HCT116 (cell line): Measurements from ENCODE around the gene ANO10. TPM values are rescaled to one million over a fixed set of nuclear protein-coding genes. Genes with fewer than 3 reads are reported as not detected.

Experiments
- ATAC-seq: fragments of 200-7000 bp; cut with Tn5 transposase; 2 replicates; pipeline ENCODE4 v1.9.1; 2020; ENCODE audit warnings: mild to moderate bottlenecking, moderate library complexity
- BruUV-seq: library from RNA; stranded (reverse); fragments of 400-500 nt; replicated peaks from 2 replicates; lab custom pipeline; 2021; lab: Mats Ljungman, UMichigan
- CTCF ChIA-PET: fragments of 300-600 bp; sonication (Branson Sonifier 250); formaldehyde crosslinking; loops from one replicate; lab custom pipeline; 2021; ENCODE audit warnings: antibody characterized with exemption; lab: Charles Lee
- POLR2A ChIA-PET: fragments of 300-600, 350-600 bp; sonication (Branson Sonifier 250); formaldehyde crosslinking; loops from one replicate; lab custom pipeline; 2021; ENCODE audit warnings: antibody characterized with exemption; lab: Charles Lee
- RAD21 ChIA-PET, 2 experiments: fragments of 300-600 bp; sonication (Branson Sonifier 250); formaldehyde crosslinking; loops; one replicate each; lab custom pipeline; 2023; ENCODE audit warnings: low total read pairs in 2 of 2; ENCODE audit not compliant: uncharacterized antibody in 2 of 2, unreplicated experiment in 2 of 2, low non-redundant PET in 1 of 2; lab: Charles Lee
- DNase-seq: peaks from one replicate; pipeline ENCODE4 v3.0.0-alpha.2; 2010; ENCODE audit warnings: low read depth, low spot score
- H2AFZ ChIP-seq: fragments of 200-600 bp; shearing (Covaris generic), sonication (generic); 2 replicates; pipeline ENCODE4 v1.6.1; 2017; ENCODE audit warnings: low read depth, mixed run types, mixed read lengths, antibody characterized with exemption, low read length; ENCODE audit not compliant: poor library complexity, severe bottlenecking
- H3K27ac ChIP-seq: 2 replicates; pipeline ENCODE4 v1.5.1; 2012; ENCODE audit warnings: low read depth, low read length
- H3K27me3 ChIP-seq: fragments of 200-600 bp; sonication (generic); 2 replicates; pipeline ENCODE4 v1.6.1; 2016; ENCODE audit warnings: mixed run types, low read length, mixed read lengths; ENCODE audit not compliant: insufficient read depth
- H3K36me3 ChIP-seq, 2 experiments: fragments of 200-500 bp in 1 of 2; fragments of 200-600 bp in 1 of 2; sonication (Bioruptor generic) in 1 of 2; sonication (generic) in 1 of 2; 2 replicates each; pipeline versions ENCODE4 v1.5.1 to v1.6.1; 2014 to 2016; ENCODE audit warnings: low read length in 2 of 2, inconsistent platforms in 1 of 2, mixed read lengths in 1 of 2, mixed run types in 1 of 2; ENCODE audit not compliant: insufficient read depth in 2 of 2, control insufficient read depth in 1 of 2
- H3K4me1 ChIP-seq, 2 experiments: fragments of 200-600 bp in 1 of 2; sonication (generic) in 1 of 2; 2 replicates each; pipeline versions ENCODE4 v1.5.1 to v1.6.1; 2012 to 2017; ENCODE audit warnings: low read length in 2 of 2, inconsistent platforms in 1 of 2, mild to moderate bottlenecking in 1 of 2, mixed read lengths in 1 of 2, mixed run types in 1 of 2, moderate library complexity in 1 of 2; ENCODE audit not compliant: insufficient read depth in 2 of 2, control insufficient read depth in 1 of 2
- H3K4me2 ChIP-seq: fragments of 200-600 bp; sonication (generic); 2 replicates; pipeline ENCODE4 v1.6.1; 2017; ENCODE audit warnings: mixed run types, low read length, mixed read lengths
- H3K4me3 ChIP-seq, 2 experiments: fragments of 200-600 bp in 1 of 2; sonication (generic) in 1 of 2; replicated peaks in 1 of 2; 2 replicates each; pipeline ENCODE4 v1.5.1; 2011 to 2016; ENCODE audit warnings: low read length in 2 of 2, control low read depth in 1 of 2, low read depth in 1 of 2, mild to moderate bottlenecking in 1 of 2, mixed read lengths in 1 of 2, mixed run types in 1 of 2
- H3K79me2 ChIP-seq: fragments of 200-600 bp; sonication (generic); 2 replicates; pipeline ENCODE4 v1.6.1; 2017; ENCODE audit warnings: mild to moderate bottlenecking, mixed run types, low read length, moderate library complexity, mixed read lengths; ENCODE audit not compliant: insufficient read depth
- H3K9ac ChIP-seq: fragments of 200-600 bp; sonication (generic); 2 replicates; pipeline ENCODE4 v1.6.1; 2016; ENCODE audit warnings: low read length, mixed read lengths
- H3K9me2 ChIP-seq: fragments of 200-600 bp; sonication (generic), shearing (Covaris generic); 2 replicates; pipeline ENCODE4 v1.6.1; 2017; ENCODE audit warnings: mixed run types, mild to moderate bottlenecking, moderate library complexity; ENCODE audit not compliant: insufficient read depth
- H3K9me3 ChIP-seq, 2 experiments: fragments of 200-500 bp in 1 of 2; fragments of 200-600 bp in 1 of 2; sonication (Bioruptor generic) in 1 of 2; sonication (generic) in 1 of 2; 2 replicates each; pipeline ENCODE4 v1.6.1; 2014 to 2017; ENCODE audit warnings: low read length in 2 of 2, mixed read lengths in 2 of 2, inconsistent platforms in 1 of 2, low read depth in 1 of 2, mild to moderate bottlenecking in 1 of 2, mixed run types in 1 of 2, moderate library complexity in 1 of 2; ENCODE audit not compliant: control insufficient read depth in 1 of 2, insufficient read depth in 1 of 2
- H4K20me1 ChIP-seq: fragments of 200-600 bp; sonication (generic), shearing (Covaris generic); 2 replicates; pipeline ENCODE4 v1.6.1; 2017; ENCODE audit warnings: mixed run types, mild to moderate bottlenecking, moderate library complexity; ENCODE audit not compliant: insufficient read depth
- ATF3 ChIP-seq: IDR thresholded peaks from 2 replicates; pipeline ENCODE4 v1.6.1; 2012
- CBX3 ChIP-seq: IDR thresholded peaks from 2 replicates; pipeline ENCODE4 v1.6.1; 2012; ENCODE audit warnings: low read depth
- CTCF ChIP-seq, 3 experiments: fragments of 200-600 bp in 1 of 3; sonication (generic) in 1 of 3; IDR thresholded peaks in 2 of 3; conservative IDR thresholded peaks in 1 of 3; 2 replicates each; pipeline ENCODE4 v1.5.1; 2012 to 2017; ENCODE audit warnings: low read depth in 2 of 3, low read length in 2 of 3, antibody characterized with exemption in 1 of 3, borderline replicate concordance in 1 of 3, control low read depth in 1 of 3, mild to moderate bottlenecking in 1 of 3, mixed read lengths in 1 of 3, mixed run types in 1 of 3, moderate library complexity in 1 of 3; ENCODE audit not compliant: insufficient read depth in 1 of 3
- ELF1 ChIP-seq: IDR thresholded peaks from 2 replicates; pipeline ENCODE4 v1.6.1; 2012; ENCODE audit warnings: low read depth, borderline replicate concordance
- EZH2 ChIP-seq: fragments of 200-600 bp; sonication (generic); IDR thresholded peaks from 2 replicates; pipeline ENCODE4 v1.6.1; 2017; ENCODE audit warnings: antibody characterized with exemption, mixed run types
- EZH2phosphoT487 ChIP-seq: fragments of 200-600 bp; IDR thresholded peaks from 2 replicates; pipeline ENCODE4 v1.6.1; 2018; ENCODE audit warnings: antibody characterized with exemption, borderline replicate concordance
- FOSL1 ChIP-seq: IDR thresholded peaks from 2 replicates; pipeline ENCODE4 v1.6.1; 2012; ENCODE audit warnings: low read depth
- JUND ChIP-seq: IDR thresholded peaks from 2 replicates; pipeline ENCODE4 v1.6.1; 2012
- SIN3A ChIP-seq: IDR thresholded peaks from 2 replicates; pipeline ENCODE4 v1.6.1; 2012; ENCODE audit warnings: low read depth
- TCF7L2 ChIP-seq: IDR thresholded peaks from 2 replicates; pipeline ENCODE4 v1.7.0; 2011; ENCODE audit warnings: borderline replicate concordance, inconsistent platforms; ENCODE audit not compliant: insufficient read depth, insufficient read length; ENCODE audit errors: extremely low read depth
- YY1 ChIP-seq: IDR thresholded peaks from 2 replicates; pipeline ENCODE4 v1.6.1; 2011; ENCODE audit warnings: low read length, low read depth, moderate library complexity, mild to moderate bottlenecking; ENCODE audit not compliant: insufficient replicate concordance; ENCODE audit errors: extremely low read depth
- ZBTB33 ChIP-seq: IDR thresholded peaks from 2 replicates; pipeline ENCODE4 v1.6.1; 2011; ENCODE audit warnings: mild to moderate bottlenecking, low read length, moderate library complexity; ENCODE audit not compliant: insufficient replicate concordance; ENCODE audit errors: extremely low read depth
- intact Hi-C: fragments of 100-400 bp; cut with micrococcal nuclease; formaldehyde crosslinking; loops from 2 replicates; pipeline ENCODE4 v1.10.0; 2022
- total RNA-seq: library from RNA; stranded (reverse); gene quantifications from one replicate; pipeline ENCODE4 v1.2.1, GENCODE V29; 2021; ENCODE audit not compliant: unreplicated experiment
- TF ChIP-seq, protein P1 (sequence below): IDR thresholded peaks from 2 replicates; pipeline ENCODE4 v1.6.1; 2012

The ANO10 gene
- total RNA-seq, 1 experiment from 2014 or later, result 13.3 TPM

- Histone ChIP-seq H3K27ac (no peak overlapping the region), H3K4me2 (no peak overlapping the region), H4K20me1 (no peaks in the 10 kb centered on the region), H3K36me3 (no peaks in the 10 kb centered on the region), H3K79me2 (no peaks in the 10 kb centered on the region), H3K9me3 (no peaks in the 10 kb centered on the region), H3K9ac (no peak overlapping the region), H3K27me3 (no peaks in the 10 kb centered on the region), H3K4me1 (no peaks in the 10 kb centered on the region), H3K4me3 (no peak overlapping the region), H3K9me2 (no peaks in the 10 kb centered on the region), H2AFZ (no peak overlapping the region)
- ChIA-PET CTCF (no interaction called here), RAD21 (no interaction called here), POLR2A (no interaction called here)
- ATAC-seq (no peak), DNase-seq (no peak)
- no TSS peak for BruUV-seq
- intact Hi-C loops, result no loop called here
- TF ChIP-seq ELF1, result no peak
- no peak for TF ChIP-seq CTCF (IDR thresholded peaks at IDR 0.05 in 2 of 3, conservative IDR thresholded peaks at IDR 0.05 in 1 of 3; ENCODE audit: borderline replicate concordance in 1 of 3, insufficient read depth in 1 of 3, low read depth in 2 of 3, low read length in 2 of 3)
- TF ChIP-seq, protein P1, sequence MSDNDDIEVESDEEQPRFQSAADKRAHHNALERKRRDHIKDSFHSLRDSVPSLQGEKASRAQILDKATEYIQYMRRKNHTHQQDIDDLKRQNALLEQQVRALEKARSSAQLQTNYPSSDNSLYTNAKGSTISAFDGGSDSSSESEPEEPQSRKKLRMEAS, result no peak
- TF ChIP-seq EZH2, result no peak
- TF ChIP-seq EZH2phosphoT487, result no peak
- TF ChIP-seq ATF3, result no peak
Observed at GRCh38 chr3:43506644-43507043, 115.2 kb downstream of the ANO10 start.

- Histone ChIP-seq H3K9me2 (no peaks in the 10 kb centered on the region), H3K27me3 (no peaks in the 10 kb centered on the region), H3K9ac (no peak overlapping the region), H3K79me2 (no peaks in the 10 kb centered on the region), H3K36me3 (no peaks in the 10 kb centered on the region), H3K4me2 (no peak overlapping the region), H4K20me1 (no peaks in the 10 kb centered on the region), H2AFZ (no peak overlapping the region), H3K4me3 (no peak overlapping the region), H3K9me3 (no peaks in the 10 kb centered on the region), H3K4me1 (no peaks in the 10 kb centered on the region), H3K27ac (no peak overlapping the region)
- ChIA-PET POLR2A (no interaction called here), CTCF (no interaction called here), RAD21 (no interaction called here)
- intact Hi-C loops, result no loop called here
- no peak for ATAC-seq
- no peak for DNase-seq
- TF ChIP-seq FOSL1, result no peak
- no peak for TF ChIP-seq EZH2
- no peak for TF ChIP-seq TCF7L2
- TF ChIP-seq SIN3A, result no peak
- TF ChIP-seq CBX3, result no peak
- TF ChIP-seq YY1, result no peak
- no peak for TF ChIP-seq ZBTB33
- TF ChIP-seq, protein P1, result no peak
- no peak for TF ChIP-seq ELF1
- no peak for TF ChIP-seq EZH2phosphoT487
- TF ChIP-seq JUND, result no peak
- BruUV-seq, result no TSS peak
Observed at GRCh38 chr3:43505351-43505750, 116.5 kb downstream of the ANO10 start.
